Testis (tissue), 3 donors: ENCODE results near the gene SHC2. TPM values are rescaled to one million over a fixed set of nuclear protein-coding genes. Genes with fewer than 3 reads are reported as not detected.

Experiments
- DNase-seq: peaks from one replicate; pipeline ENCODE4 v3.0.0-alpha.2; 2019
- H3K27ac ChIP-seq, 2 donors: fragments of 200-600 bp; sonication (generic); one replicate each; pipeline ENCODE4 v1.5.1; 2019
- H3K27me3 ChIP-seq: fragments of 200-600 bp; sonication (generic); one replicate; pipeline ENCODE4 v1.5.1; 2019
- H3K36me3 ChIP-seq: fragments of 200-600 bp; sonication (generic); one replicate; pipeline ENCODE4 v1.5.1; 2017; ENCODE audit warnings: low read depth; ENCODE audit errors: missing control alignments
- H3K4me1 ChIP-seq: fragments of 200-600 bp; sonication (generic); one replicate; pipeline ENCODE4 v1.5.1; 2019
- H3K4me3 ChIP-seq, 2 donors: fragments of 200-600 bp; sonication (generic); one replicate each; pipeline ENCODE4 v1.5.1; 2017 to 2019
- H3K9me3 ChIP-seq: fragments of 200-600 bp; sonication (generic); one replicate; pipeline ENCODE4 v1.5.1; 2017
- CTCF ChIP-seq, 3 experiments: fragments of 450-650 bp in 2 of 3; fragments of 200-600 bp in 1 of 3; sonication (generic) in 1 of 3; IDR thresholded peaks; one replicate each; pipeline ENCODE4 v1.5.1; 2016 to 2019; ENCODE audit warnings: antibody characterized with exemption in 3 of 3, mild to moderate bottlenecking in 2 of 3, moderate library complexity in 1 of 3
- POLR2A ChIP-seq: fragments of 450-650 bp; IDR thresholded peaks from one replicate; pipeline ENCODE4 v1.6.1; 2017; ENCODE audit warnings: antibody characterized with exemption, mild to moderate bottlenecking, moderate library complexity
- WGBS, 2 donors: methylation state at CpG; one replicate each; pipeline ENCODE4 v1.1.5; 2018; 5-methylcytosine and 5-hydroxymethylcytosine counted together
- intact Hi-C: fragments of 100-400 bp; cut with DNase I; formaldehyde crosslinking; loops from one replicate; pipeline ENCODE4 v1.15.1; 2023; ENCODE audit warnings: low total_unique reads
- polyA plus RNA-seq: library from polyadenylated mRNA; stranded (reverse); fragments of 350-450 nt; fragmentation: Illumina TruSeq; extraction: RNeasy Lipid Tissue Mini Kit (QIAGEN cat#74804); gene quantifications from one replicate; pipeline ENCODE4 v1.2.3, GENCODE V29; 2014; ENCODE audit warnings: low read depth, low replicate concordance; ENCODE audit not compliant: insufficient read depth
- total RNA-seq, 2 donors: library from RNA; depleted of rRNA; stranded (reverse); fragments of >200 nt; gene quantifications; one replicate each; pipeline ENCODE4 v1.2.3, GENCODE V29; 2016

SHC2 gene
- total and polyA plus RNA-seq, 3 donors from 2014 or later, result 26.7 to 67.3 (median 57.8) TPM

- DNase-seq, result peak; percentile 29
- H3K27ac ChIP-seq, result no peak overlapping the region
- peaks cover 8% of the 10 kb centered on the region for H3K4me1 ChIP-seq
- H3K27me3 ChIP-seq, result no peaks in the 10 kb centered on the region
- WGBS, 2 donors, result 78 to 85% methylated on average over 30 of the region's 30 CpGs
- H3K4me3 ChIP-seq, result peak overlapping the region; percentile 18 to 32
- H3K36me3 ChIP-seq, result no peaks in the 10 kb centered on the region
- no peaks in the 10 kb centered on the region for H3K9me3 ChIP-seq
- TF ChIP-seq POLR2A, result no peak
- TF ChIP-seq CTCF (IDR thresholded peaks at IDR 0.05), result no peak
- intact Hi-C loops, result no loop called here
Measured at GRCh38 chr19:457636-458035, 3.2 kb downstream of the SHC2 start.

GRCh38 chr19:456547-457110 lies 4.2 kb downstream of the SHC2 start:
- DNase-seq, result no peak
- 82 to 84% methylated on average over 18 of the region's 18 CpGs for WGBS, 2 donors
- no peak overlapping the region for H3K4me3 ChIP-seq
- TF ChIP-seq CTCF (IDR thresholded peaks at IDR 0.05) (no peak), POLR2A (no peak)
- no peaks in the 10 kb centered on the region for H3K27me3 ChIP-seq
- H3K4me1 ChIP-seq, result peaks cover 6% of the 10 kb centered on the region
- no peaks in the 10 kb centered on the region for H3K36me3 ChIP-seq
- no peaks in the 10 kb centered on the region for H3K9me3 ChIP-seq
- no peak overlapping the region for H3K27ac ChIP-seq
- intact Hi-C loops, result no loop called here

GRCh38 chr19:455851-456546 lies 4.8 kb downstream of the SHC2 start:
- no peaks in the 10 kb centered on the region for H3K27me3 ChIP-seq
- WGBS, 2 donors, result 89 to 92% methylated on average over 14 to 31 of the region's 31 CpGs

GRCh38 chr19:455031-455705 lies 5.7 kb downstream of the SHC2 start:
- intact Hi-C loops, result no loop called here
- WGBS, 2 donors, result 95 to 97% methylated on average over 10 to 39 of the region's 39 CpGs
- no peaks in the 10 kb centered on the region for H3K9me3 ChIP-seq
- H3K36me3 ChIP-seq, result no peaks in the 10 kb centered on the region
- no peak overlapping the region for H3K27ac ChIP-seq
- no peak for TF ChIP-seq POLR2A
- no peak for TF ChIP-seq CTCF (IDR thresholded peaks at IDR 0.05)
- DNase-seq, result no peak
- H3K4me3 ChIP-seq, result no peak overlapping the region
- no peaks in the 10 kb centered on the region for H3K4me1 ChIP-seq
- no peaks in the 10 kb centered on the region for H3K27me3 ChIP-seq

More at GRCh38 chr19:455851-456546, 4.8 kb downstream of the SHC2 start:
- H3K27ac ChIP-seq, result no peak overlapping the region
- H3K4me3 ChIP-seq, result no peak overlapping the region
- intact Hi-C loops, result no loop called here
- H3K36me3 ChIP-seq, result no peaks in the 10 kb centered on the region
- no peaks in the 10 kb centered on the region for H3K4me1 ChIP-seq
- no peak for DNase-seq
- TF ChIP-seq POLR2A (no peak), CTCF (IDR thresholded peaks at IDR 0.05) (no peak)
- H3K9me3 ChIP-seq, result no peaks in the 10 kb centered on the region
